ENCODE results near the gene C6orf163.
"Not testable (repeated sequence)": the region's sequence is repeated elsewhere in the genome, so short reads cannot be mapped to it uniquely, and the experiment has no call there.

The C6orf163 gene

GRCh38 chr6:87322304-87323212 is 22.1 kb upstream of the C6orf163 start, which contains the start of gene SMIM8:
Gene SMIM8, plus strand, starts transcription at chr6:87322588. Its CDS starts 14,444 bp downstream, at chr6:87337032.
- TF ChIP-seq CTCF (IDR thresholded peaks at IDR 0.05; ENCODE audit: low read depth, low read length, missing control alignments): peak; percentile 99
- no peak for DNase-seq (ENCODE audit: extremely low read depth, low read depth)
- peak within 1 kb of the TSS; percentile 78 for H3K4me3 ChIP-seq (replicated peaks; ENCODE audit: low read depth, low read length)

- not testable (repeated sequence) for DNase-seq (ENCODE audit: extremely low read depth, low read depth); H3K4me3 ChIP-seq (replicated peaks; ENCODE audit: low read depth, low read length)
Measured at GRCh38 chr6:87323880-87324279, 20.7 kb upstream of the C6orf163 start.

- no peak for DNase-seq (ENCODE audit: extremely low read depth, low read depth)
- H3K4me3 ChIP-seq (replicated peaks; ENCODE audit: low read depth, low read length): no peak overlapping the region
- no peak for TF ChIP-seq CTCF (IDR thresholded peaks at IDR 0.05; ENCODE audit: low read depth, low read length, missing control alignments)
Measured at GRCh38 chr6:87330961-87331360, 13.7 kb upstream of the C6orf163 start.

- no peak for DNase-seq (ENCODE audit: extremely low read depth, low read depth)
- H3K4me3 ChIP-seq (replicated peaks; ENCODE audit: low read depth, low read length): no peak overlapping the region
- no peak for TF ChIP-seq CTCF (IDR thresholded peaks at IDR 0.05; ENCODE audit: low read depth, low read length, missing control alignments)
Measured at GRCh38 chr6:87333033-87333432, 11.6 kb upstream of the C6orf163 start.

- no peak overlapping the region for H3K4me3 ChIP-seq (replicated peaks; ENCODE audit: low read depth, low read length)
- peak; percentile 22 for DNase-seq (ENCODE audit: extremely low read depth, low read depth)
- TF ChIP-seq CTCF (IDR thresholded peaks at IDR 0.05; ENCODE audit: low read depth, low read length, missing control alignments): no peak
Measured at GRCh38 chr6:87333591-87334181, 10.9 kb upstream of the C6orf163 start.

- H3K4me3 ChIP-seq (replicated peaks; ENCODE audit: low read depth, low read length): no peak overlapping the region
- TF ChIP-seq CTCF (IDR thresholded peaks at IDR 0.05; ENCODE audit: low read depth, low read length, missing control alignments): no peak
- no peak for DNase-seq (ENCODE audit: extremely low read depth, low read depth)
Measured at GRCh38 chr6:87334683-87335082, 9.9 kb upstream of the C6orf163 start.

GRCh38 chr6:87336367-87336766 is 8.2 kb upstream of the C6orf163 start:
- TF ChIP-seq CTCF (IDR thresholded peaks at IDR 0.05; ENCODE audit: low read depth, low read length, missing control alignments): no peak
- no peak overlapping the region for H3K4me3 ChIP-seq (replicated peaks; ENCODE audit: low read depth, low read length)
- no peak for DNase-seq (ENCODE audit: extremely low read depth, low read depth)
